HG02970 (cell line): ENCODE results near the gene CLCN7.
A peak's percentile ranks its signal among the peaks of the same experiment; 100 is the strongest.

Source experiments
- ATAC-seq: cut with Tn5 transposase; IDR thresholded peaks from one replicate; pipeline ENCODE4 v1.9.1; 2021; ENCODE audit warnings: mild to moderate bottlenecking, moderate library complexity, moderate number of reproducible peaks; ENCODE audit not compliant: unreplicated experiment, low FRiP score

The CLCN7 gene, protein sequence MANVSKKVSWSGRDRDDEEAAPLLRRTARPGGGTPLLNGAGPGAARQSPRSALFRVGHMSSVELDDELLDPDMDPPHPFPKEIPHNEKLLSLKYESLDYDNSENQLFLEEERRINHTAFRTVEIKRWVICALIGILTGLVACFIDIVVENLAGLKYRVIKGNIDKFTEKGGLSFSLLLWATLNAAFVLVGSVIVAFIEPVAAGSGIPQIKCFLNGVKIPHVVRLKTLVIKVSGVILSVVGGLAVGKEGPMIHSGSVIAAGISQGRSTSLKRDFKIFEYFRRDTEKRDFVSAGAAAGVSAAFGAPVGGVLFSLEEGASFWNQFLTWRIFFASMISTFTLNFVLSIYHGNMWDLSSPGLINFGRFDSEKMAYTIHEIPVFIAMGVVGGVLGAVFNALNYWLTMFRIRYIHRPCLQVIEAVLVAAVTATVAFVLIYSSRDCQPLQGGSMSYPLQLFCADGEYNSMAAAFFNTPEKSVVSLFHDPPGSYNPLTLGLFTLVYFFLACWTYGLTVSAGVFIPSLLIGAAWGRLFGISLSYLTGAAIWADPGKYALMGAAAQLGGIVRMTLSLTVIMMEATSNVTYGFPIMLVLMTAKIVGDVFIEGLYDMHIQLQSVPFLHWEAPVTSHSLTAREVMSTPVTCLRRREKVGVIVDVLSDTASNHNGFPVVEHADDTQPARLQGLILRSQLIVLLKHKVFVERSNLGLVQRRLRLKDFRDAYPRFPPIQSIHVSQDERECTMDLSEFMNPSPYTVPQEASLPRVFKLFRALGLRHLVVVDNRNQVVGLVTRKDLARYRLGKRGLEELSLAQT

DNA sequence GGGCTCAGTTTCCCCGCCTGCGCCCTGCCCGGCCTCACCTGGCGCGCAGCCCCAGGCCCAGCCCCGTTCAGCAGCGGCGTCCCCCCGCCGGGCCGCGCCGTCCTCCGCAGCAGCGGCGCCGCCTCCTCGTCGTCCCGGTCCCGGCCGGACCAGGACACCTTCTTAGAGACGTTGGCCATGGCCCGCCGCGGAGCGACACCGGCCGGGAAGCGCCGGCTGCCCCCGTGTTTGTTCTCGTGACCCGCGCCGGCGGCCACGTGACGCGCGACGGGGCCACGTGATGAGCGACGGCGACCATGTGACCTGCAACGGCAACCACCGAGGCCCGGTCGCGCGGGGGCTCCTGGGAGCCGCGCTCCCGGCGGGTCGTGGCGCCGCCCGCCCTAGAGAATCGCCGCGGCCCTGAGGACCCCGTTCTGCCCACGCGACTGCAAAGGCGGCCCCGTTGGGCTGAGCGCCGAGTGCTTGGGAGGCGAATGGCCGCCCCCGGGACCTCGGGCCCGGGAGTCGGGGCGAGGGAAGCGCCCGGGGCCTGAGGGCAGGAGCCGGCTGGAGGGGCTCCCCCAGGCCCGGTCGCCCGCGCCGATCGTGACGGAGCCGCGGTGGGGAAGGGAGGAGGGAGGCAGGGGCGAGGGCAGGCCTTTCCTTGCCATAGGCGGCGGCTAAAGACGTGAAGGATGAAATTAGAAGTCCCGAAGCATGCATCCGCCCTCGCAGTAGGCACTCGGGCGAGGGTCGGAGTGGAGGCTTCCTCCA is at the start of gene CLCN7:
CLCN7 (minus strand) TSS at position 233 of the 756 bp plus-strand sequence; CDS start at position 179, 54 bp downstream.
- peak; percentile 85 for ATAC-seq

DNA sequence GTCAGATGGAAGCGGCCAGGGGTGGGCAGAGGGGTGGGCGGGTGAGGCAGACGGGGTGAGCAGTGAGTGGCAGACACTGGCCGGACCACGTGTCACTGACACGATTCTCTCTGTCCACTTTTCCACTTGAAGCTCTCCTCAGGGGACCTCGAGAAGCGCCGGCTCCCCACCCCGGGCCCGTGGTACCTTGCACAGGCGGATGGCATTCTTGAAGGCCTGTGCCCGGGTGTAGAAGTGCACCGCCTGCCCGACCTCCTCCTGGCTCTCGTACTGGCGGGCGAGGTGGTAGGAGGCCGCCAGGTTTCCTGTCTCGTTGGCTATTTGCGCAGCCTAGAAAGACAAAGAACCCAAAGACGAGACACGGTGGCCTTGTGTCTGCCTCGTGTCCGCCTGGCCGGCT is 49.5 kb upstream of the CLCN7 start:
- ATAC-seq = no peak

DNA sequence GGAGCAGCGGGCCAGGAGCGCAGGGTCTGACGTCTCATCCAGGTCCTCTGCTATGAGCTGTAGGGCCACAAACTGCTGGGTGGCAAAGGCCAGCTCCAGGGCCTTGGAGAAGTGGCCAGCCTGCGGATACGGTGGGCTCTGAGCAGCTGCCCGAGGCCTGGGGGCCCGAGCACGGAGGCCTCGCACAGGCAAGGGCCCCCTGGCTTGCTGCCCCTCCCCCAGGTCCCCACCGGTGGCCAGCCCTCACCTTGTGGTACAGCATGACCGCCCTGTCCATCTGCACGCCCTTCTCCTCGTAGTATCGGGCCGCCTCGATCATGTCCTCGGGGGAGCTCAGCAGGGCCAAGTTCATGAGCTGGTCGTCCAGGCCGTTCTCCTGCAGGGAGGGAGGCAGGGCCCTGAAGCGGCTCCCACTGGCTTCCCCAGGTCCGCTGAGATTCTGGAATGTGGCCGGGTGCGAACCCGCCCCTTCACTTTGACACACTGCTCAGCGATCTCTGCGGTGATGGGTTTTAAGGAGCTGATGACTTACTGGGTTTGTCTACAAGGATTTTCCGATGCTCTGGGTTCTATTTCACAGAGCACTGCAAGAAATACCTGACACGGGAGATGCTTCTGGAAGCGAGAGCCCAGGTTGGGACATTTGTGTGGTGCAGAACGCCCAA is 48.9 kb upstream of the CLCN7 start:
- no peak for ATAC-seq

DNA sequence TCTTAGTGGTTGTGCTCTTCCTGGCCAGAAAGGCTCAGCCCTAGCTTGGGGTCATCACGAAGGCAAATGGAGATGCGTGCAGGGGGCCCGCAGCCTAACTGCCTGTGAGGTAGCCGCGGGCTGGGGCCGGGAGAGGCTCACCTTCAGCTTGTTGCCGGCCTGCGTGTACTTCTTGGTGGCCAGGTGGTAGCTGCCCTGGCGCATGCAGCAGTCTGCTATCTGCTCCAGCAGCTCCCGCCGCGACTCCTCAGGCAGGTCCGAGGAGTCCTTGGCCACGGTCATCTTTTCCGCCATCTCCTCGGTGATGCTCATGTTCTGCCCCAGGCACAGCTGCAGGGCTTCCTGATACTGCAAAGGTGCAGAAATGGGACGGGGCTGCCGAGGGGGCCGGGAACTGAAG is 45.6 kb upstream of the CLCN7 start:
- ATAC-seq = no peak

DNA sequence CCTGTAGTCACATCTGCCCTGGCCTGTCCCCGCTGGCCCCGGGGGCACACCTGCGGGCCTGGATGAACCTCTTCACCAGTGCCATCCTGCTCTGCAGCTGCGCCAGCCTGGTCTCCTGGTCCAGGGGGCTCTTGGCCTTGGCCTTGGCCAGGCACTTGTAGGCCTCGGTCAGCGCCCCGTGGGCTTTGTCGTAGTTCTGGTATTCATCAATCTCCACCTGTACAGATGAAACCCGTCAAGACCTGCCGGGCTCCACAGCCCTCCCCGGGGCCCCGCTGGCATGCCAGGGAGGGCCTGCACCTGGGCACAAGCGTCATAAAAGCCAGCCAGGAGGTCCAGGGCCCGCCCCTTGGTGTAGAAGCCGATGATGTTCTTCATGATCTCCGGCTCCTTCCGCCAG is 45.0 kb upstream of the CLCN7 start:
- ATAC-seq = no peak

DNA sequence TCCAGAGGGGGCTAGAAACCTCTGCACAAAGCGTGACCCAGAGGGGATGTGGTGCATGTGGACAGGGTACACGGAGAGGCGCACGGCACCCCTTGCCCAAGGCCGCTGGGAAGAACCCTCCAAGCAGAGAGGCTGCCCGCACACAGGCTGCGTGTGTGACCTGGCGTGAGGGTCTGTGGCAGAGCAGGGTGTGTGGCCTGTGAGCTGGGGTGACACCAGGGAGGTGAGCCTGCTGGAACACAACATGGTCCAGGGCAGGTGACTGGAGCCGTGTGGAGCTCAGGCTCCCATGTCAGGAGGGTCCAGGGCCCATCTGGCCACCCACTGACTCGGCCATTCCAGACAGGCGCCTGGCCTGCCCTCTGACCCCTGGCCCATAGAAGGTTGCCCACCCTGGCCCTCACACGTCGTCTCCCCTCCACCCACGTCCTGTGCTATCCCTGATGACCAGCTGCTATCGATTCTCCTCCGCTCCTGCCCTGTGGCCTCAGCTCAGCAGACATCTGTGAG is 43.9 kb upstream of the CLCN7 start:
- ATAC-seq = no peak

DNA sequence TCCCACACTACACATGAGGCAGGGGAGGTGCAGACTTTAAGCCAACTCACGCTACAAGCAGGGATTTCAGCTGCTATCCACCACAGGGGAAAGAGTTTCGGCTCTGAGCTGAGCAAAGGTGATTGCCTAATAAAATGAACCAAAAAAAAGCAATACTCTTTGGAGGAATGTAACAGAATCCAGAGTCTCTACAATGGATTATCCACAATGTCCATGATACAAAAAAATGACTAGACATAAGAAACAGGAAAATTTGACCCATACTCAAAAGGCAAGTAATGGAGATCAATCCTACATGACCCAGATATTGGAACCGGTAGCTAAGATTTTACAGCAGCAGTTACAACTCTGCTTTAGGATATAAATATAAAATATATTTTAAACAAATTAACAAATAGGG is 39.7 kb upstream of the CLCN7 start:
- no peak for ATAC-seq

DNA sequence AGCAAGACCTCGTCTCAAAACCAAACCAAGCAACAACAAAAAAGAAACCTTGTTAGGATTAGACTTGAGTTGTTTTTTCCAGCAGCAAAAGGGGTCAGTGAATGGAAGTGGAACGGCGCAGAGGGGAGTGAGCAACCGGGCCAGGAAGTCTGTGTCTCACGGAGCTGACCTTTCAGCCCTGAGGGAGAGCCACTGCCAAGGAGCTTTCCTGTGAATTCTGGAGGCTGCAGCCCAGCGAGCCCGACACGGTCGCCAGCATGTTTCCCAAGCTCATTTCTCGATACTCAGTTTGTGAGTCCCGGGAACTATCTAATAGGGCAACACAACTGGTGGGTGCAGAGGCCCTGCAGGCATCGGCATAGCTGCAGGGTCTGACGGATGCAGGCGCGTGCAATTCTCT is 37.9 kb upstream of the CLCN7 start:
- no peak for ATAC-seq

DNA sequence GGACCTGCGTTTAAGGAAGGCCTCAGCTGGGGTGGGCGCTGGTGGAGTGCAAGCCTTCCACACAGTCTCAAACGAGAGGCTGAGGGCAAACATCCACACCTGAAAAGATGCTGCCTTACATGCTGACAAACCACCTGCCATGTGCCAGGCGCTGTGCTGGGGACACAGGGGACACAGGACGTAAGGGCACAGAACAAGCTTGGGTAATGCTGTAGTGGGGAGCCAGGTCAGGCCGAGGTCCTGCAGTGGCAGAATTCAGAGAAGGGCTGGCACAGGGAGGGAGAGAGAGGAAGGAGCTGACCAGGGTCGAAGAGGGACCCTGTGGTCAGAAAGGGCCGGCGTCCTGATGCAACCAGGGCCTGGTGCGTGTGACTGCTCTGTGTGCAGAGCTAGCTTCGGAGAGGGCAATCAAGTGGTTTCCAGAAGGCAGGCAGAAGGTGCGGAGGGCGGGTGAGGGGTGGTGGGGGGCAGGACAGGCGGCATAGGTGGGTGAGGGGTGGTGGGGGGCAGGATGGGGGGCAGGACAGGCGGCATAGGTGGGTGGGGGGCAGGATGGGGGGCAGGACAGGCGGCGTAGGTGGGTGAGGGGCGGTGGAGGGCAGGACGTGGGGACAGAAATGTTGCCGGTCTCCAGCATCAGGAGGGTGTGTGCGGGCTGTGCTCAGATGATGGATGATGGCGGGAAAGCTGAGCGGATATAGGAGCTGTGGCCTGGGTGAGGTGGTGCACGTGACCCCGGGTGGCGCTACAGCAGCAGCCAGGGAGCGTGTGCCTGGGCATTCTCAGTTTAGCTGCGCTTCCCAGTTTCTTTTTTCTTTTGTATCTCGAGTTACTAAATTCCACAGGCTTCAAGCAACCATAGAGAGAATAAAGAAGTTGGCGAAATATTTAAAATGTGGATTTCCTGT is 37.1 kb upstream of the CLCN7 start:
- ATAC-seq = no peak

DNA sequence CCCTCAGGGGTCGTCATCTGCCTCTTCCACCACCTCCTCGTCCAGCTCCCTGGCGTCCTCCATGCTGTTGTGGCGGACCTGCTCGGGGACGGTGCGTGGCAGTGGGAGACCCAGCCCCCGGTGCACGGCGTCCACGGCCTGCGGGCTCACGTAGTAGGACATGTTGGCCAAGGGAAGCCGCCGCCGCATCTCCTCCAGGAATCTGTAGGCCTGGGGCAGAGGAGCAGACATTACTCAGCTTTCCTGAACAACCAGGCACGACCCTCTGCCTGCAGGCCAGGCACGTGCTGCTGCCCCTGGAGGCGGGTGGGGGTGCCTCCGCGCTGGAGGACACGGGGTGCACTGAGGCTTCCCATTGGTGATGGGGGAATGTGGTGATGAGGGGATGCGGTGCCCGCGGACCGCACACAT is 36.1 kb upstream of the CLCN7 start:
- ATAC-seq = no peak

DNA sequence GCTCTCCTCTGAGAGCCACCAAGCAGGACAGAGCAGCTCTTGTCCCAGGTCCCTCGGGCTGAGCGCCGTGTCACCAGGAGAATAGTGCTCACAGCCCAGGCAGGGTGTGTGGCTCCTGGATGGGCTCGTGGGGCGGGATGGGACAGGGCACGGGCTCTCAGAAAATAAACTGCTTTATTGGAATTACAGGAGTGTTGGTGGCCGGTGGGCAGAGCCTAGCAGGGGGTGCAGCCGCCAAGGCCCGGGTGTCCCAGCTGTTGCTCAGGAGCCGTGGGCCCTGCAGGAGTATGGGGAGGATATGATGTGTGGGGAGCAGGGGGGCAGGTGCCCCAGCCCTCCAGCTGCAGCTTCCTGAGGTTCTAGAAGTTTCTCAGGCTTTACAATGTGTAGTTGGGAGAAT is 35.4 kb upstream of the CLCN7 start:
- no peak for ATAC-seq

DNA sequence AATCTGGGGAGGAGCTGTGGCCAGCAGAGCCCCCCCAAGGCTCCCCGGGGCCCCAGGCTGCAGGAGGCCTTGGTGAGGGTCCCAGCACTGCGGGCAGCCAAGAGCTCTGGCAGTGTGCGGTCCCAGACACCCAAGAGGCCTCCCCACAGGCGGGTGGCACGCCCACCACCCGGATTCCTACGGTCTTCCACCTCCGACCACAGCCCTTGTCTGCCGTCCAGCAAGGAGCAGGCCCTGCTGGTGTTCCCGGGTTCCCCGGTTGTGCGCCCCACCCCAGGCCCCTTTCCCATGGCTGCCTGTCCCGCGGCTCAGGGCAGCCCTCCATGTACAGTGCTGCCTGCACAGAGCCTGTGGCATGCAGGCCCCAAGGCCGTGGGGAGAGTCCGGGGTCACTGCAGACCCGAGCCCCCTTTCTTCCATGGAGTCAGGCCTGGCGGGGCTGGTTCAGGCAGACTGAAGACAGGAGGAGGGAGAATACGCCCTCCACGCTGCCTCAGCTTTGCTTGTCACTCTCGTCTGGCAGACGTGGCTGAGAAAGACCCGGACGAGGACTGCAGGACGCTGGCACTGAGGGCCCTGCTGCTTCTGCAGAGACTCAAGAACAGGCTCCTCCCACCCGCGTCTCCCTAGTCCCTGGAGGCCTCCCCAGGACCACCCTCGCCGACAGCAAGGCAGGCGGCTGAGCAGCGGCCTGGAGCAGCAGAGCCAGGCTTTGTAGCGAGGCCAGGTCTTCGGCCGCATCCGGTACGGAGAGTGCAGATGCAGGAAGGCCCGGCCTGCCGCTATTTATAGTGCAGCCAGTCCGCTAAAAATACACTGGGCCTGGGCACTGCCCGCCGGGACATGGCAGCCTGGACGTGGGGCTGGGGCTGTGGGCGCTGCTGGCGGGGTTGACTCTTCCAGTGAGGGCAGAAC is 34.7 kb upstream of the CLCN7 start:
- ATAC-seq = no peak

DNA sequence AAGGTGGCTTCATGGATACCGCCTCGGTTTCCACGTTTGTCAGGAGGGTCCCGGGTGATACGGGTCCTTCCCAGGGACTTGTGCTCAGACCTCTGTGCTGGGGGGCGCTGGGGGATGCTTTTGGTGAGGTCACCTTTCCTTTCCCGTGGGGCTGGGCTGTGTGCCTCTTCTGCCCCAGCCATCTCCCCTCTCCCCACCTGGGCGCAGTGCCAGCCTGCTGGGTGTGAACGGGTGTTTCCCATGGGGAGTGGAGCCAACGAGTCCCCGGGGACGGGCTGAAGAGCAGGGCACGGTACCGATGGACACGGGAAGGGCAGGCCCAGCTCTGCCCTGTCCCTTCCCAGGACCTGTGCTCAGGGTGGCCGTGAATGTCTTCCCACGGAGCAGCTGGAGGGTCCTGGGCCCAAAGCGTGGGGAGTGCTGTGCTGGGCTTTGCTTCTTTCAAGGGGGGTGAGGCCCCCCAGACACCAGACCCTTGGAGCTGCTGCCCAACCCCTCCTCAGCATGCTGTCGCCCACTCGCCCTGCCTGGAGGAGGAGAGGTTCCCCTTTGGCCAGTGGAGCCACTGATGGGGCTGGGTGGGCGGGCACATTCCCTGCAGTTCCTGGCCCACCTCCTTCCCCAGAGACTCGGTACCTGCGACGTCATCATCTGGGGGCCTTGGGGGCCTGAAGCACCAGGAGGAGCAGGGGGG is 33.8 kb upstream of the CLCN7 start:
- no peak for ATAC-seq

DNA sequence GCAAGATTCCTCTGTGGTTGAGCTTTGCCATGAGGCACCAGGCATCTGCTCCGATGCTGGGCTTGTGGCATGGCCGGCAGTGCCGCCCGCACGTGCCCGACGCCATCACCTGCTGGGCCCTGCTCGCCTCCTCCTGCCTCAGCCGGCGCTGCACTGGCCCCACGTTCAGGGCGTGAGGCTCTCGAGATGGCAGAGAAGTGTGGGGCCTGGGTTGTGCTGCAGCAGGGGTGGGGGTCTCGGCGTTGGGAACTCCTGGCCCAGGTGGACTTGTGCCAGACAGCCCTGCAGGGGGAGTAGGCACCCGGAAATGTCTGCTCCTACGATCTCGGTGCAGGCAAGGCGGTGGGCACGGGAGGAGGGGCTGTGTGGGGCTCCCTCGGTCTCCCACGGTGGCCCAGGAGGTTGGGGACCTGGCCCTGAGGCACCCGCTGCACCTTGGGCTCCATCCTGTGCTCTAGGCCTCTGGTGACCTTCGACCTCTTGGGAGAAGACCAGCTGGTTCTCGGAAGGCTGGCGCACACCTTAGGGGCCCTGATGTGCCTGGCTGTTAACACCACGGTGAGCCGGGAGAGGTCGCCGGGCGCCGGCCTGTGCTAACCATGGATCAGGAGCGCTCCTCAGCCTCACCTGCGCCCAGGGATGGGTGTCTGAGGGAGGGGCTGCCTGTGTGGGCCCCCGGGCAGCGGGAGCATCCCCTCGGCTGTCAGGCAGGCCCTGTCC is 31.8 kb upstream of the CLCN7 start:
- ATAC-seq = no peak

DNA sequence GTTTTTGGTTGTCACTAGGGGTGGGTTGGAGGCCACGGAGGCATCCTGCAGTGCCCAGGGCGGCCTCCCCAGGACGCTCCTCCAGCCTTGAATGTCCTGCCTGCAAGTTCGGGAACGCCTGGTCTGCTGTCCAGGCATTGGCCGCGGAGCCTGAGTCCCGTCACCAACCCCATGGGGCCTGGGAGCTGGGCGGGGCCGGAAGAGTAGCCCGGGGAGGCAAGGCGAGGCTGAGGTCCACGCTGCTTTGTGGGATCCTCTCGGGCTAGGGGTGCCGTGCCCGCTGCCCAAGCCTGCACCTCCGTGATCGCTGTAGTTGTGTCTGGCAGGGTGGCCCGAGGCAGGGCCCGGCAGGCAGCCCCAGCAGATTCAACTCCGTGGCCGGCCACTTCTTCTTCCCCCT is 31.1 kb upstream of the CLCN7 start:
- ATAC-seq = no peak

DNA sequence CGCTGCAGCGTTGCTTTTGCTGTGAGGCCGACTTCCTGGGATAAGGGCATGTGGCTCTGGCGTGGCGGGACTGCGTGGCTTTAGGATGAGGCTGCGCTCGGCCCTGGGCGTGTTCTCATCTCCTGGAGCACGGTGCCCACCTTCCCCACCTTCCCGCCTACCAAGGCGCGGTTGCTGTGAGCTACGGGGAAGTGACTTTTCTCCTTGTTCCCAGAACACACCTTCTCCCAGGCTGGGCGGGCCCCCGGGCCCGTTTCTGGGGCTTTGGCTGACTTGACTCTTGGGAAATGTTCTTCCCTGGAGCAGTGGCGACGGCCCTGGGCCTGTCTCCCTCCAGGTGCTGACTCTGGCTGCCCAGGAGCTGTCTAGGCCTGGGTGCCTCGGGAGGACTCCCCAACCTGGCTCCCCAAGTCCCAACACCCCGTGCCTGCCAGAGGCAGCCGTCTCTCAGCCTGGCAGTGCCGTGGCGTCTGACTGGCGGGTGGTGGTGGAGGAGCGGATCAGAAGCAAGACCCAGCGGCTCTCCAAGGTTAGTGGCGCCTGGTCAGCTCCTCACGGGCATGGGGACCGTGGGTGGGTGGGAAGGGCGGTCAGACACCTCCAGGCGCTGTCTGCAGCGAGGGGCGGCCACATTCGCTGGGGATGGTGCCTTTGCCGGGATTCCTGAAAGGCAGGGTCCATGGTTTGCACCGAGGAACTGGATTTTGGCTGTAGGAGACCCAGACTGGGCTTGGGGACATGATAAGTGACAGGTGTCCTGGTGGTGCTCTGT is 30.4 kb upstream of the CLCN7 start:
- no peak for ATAC-seq
